Measurements from ENCODE around the gene RPS6KA6.

RPS6KA6 gene

DNA sequence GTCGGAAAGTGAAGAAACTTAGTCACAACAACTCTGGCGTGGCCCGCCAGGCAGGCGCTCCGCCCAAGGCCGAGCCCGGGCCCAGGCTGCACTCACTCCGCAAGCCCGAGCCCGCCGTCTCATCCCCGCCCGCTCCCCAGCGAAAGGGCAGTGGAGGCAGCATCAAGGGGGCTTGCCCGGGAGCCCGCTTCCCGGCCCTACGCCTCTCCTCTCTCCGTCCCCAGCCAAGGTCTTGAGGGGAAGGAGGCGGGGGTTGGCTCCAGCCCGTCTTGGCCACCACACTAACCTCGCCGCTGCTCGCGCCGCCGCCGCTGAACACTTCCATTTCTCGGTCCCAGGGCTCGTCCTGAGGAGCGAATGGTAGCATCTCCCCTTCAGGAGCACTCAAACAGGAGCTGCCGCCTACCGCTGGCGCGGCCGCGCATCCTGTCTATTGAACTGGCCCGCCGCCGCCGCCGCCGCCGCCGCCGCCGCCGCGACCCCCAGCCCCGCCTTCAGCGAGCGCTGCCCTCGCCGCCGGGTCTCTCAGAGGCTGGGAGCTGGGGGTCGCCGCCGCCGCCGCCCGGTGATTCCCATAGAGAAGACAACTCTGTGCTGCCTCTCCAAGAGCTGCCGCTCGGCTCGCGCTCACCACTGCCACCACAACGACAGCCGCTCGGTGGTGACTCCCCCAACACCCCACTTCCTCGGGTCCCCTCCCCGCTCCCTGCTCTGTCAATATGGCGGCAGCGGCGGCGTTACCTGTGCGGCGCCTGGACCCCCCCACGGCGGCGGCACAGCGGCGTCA lies at the start of gene RPS6KA6:
TSS of gene RPS6KA6 (minus strand) at position 667 of the 787 bp plus-strand sequence. CDS start at position 367, 300 bp downstream.
- DNase-seq: peak; percentile 42

DNA sequence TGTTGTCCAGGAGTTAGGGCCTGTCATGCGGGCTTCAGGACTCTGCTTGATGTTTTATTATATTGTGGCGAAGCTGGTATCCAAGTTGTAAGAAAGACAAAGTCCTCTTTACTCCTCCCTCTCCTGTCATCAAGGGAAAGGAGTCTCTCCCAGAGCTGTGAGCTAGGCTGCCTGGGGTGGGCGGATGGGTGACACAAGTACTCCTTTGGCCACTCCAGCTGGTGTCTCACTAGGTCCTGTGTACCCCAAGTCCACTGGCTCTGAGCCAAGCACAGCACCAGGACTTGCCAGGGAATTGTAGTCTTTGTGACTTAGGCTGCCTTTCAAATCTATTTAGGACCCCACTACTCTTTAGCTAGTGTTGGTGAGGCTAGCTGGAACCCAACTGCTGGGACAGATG lies 36.7 kb upstream of the RPS6KA6 start:
- no peak for DNase-seq

DNA sequence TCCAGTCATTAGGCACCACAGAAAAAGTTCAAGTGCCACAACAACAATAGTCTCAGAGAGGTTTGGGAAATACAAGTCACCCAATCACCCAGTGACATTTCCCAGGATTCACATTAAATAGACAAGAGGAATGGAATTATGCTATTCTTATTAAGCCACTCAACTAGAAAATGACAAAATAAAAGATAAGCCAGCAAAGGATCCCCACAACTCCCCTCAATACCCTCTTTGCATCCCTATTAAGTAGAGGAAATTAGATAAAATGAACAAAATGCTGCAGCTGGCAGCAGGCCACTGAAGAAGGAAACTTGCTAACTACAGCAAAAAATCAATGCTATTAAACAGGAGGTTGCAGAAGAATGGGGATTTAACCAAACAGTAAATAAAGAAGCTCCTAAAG lies 35.3 kb upstream of the RPS6KA6 start:
- no peak for DNase-seq

DNA sequence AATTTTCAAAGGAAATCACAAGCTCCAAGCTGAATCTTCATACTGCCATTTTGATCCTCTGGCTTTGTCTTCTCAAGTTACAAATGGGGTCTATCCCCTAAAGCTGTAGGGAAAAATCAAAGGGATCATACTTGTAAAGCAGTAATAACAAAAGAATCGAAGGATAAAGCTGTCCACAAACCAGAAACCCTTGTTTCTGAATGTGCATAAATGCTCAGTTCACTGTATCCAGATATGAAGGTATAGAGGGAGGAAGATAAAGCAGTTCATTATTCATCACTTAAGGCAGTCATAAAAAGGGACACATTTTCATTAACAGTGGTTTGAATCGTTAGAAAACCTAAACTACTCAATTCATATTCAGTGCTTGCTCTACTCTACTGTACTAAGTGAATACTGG lies 33.2 kb upstream of the RPS6KA6 start:
- no peak for DNase-seq

DNA sequence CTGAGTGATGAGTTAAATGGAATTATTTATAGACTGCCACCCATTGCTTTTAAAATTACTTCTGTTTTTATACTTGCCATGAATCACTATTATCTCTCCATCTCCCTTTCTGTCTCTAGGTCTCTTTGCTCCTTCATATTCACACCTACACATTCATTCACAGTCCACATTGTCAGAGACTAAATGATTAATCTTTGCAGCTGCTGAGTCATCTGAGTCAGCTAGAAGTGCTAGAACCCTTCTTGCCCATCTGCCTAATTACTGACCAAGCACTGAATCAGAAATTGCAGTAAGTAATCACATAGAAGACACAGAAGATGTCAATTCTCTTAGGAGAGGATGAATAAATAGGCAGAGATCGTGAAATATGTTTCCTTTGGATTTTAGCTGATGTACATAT lies 31.6 kb upstream of the RPS6KA6 start:
- peak; percentile 33 for DNase-seq

DNA sequence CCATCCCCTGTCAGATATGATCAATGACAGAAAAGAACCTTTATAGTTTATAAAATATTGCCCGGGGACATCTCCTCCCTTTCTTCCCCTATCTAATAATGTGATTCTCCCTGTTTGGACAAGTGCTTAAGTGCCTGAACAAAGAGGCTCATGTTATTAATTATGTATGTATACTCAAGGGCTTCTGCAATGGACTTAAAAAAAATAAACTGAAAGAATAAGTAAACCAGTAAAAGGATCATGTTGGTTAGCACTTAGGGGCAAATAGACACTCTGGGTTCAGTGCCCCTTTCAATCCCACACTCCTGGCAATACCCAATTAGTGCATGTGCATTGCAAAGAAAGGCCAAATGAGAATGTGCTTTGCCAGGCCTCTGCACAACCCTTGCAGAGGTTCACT lies 30.7 kb upstream of the RPS6KA6 start:
- no peak for DNase-seq

DNA sequence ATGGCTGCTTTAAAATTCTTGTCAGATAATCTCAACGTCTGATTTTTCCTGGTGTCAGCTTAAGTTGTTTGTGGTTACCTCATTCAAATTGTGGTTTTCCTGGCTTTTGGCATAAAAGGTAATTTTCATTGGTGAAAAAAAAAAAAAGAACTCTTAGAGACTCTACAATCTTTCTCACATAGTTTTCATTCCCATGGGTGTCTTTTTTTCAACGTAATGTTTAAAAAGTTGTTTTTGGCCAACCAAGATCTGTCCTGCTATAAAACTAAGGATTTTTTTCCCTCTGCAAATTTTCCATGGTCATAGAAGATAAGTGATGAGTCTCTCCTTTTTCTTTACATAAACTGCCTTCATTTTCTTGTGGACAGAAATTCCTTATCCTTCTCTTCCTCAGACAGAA lies 28.9 kb upstream of the RPS6KA6 start:
- DNase-seq: peak; percentile 51

DNA sequence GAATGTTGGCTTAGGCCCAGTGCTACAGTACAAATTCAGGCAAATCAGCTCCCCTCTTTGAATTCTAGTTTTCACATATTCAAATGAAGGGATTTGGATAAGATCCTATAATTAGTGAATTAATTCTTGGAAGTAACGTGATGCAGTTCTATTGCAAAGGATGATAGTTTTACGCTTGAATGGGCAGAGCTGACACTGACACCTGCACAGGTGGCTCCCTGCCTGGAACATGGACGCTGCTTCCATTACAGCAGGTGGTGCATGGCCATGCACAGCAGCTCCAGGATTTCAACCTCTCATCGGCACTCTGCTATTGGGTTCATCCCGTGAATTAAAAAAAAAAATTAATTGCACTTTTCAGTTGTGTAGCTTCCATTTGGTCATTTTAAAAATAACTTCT lies 28.4 kb upstream of the RPS6KA6 start:
- no peak for DNase-seq

DNA sequence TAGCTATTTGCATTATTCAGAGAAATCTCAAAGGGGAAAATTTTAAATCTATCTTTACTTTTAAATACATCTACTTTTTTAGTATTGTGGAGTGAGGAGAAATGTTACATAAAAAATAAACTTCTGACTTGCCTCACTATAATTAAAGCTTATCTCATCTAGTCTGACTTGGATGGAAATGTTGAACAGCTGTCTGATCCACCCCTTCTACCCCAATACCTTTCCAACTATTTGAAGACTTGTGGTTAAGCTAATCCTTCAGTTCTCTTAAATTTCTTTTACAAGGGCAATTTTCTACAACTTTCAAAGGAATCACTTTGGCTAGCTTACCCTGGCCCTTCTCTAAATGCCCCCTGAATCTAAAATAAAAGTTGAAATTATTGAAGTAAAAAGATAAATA lies 17.3 kb upstream of the RPS6KA6 start:
- no peak for DNase-seq

DNA sequence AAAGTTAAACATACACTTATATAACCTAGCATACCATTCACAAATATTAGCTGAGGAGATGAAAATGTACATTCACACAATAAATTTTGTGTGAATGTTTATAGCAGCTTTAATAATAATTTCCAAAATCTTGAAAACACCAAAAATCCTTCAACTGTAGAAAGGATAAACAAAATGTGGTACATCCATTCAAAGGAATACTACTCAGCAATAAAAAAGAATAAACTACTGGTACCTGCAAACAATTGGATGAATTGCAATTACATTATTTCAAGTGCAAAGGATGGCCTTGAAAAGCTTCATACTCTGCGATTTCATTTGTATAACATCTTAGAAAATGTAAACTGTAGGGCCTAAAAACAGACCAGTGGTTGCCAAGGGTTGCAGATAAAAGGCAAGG lies 11.7 kb upstream of the RPS6KA6 start:
- DNase-seq: no peak

DNA sequence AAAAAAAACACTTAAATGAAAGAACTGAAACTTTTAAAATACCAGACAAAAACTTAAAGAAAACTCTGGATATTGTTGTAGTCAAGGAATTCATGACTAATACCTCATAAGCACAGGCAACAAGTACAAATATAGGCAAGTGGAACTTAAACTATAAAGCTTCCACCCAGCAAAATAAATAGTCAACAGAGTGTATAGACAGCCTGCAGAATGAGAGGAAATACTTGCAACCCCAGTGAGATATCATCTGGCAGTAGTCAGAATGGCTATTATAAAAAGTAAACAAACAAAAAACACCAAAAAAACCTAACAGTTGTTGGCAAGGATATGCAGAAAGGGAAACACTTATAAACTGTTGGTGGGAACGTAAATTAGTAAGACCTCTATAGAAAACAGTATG lies 9.6 kb upstream of the RPS6KA6 start:
- no peak for DNase-seq

DNA sequence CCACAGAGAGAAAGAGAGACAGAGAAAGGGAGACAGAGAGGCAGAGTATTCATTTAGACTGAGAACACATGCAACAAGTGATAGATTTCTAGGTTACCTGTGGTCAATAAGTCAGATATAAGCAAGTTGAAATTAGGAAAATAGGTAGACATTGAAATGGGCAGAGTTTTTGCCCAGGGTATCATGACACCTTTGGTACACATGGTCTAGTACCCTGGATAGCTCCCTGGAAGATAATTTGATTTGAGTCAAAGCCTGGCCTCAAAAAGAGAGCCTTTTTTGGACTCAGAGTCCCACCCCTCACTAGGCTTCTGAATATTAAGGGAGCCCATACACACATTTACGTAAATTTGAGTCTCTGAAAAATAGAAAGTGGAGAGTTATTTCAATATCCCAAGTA lies 4.0 kb upstream of the RPS6KA6 start:
- no peak for DNase-seq

DNA sequence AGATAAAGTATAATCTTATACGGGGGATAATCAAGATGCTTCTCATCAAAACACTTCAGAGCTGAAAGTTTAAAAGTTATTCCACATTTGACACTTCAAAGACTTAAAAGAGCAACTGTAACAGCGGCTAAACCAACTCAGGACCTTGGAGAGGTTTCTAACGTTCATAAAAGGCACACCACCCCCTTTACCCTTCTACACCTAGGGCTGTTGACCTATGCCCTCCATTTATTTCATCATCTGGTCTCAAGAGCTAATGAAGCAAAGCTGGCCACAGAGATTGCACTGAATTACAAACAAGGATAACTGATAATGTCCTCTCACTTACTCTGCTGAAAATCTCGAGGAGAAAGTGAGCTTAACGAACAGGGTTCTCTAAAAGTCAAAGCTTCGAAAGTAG lies 1.1 kb upstream of the RPS6KA6 start:
- no peak for DNase-seq

DNA sequence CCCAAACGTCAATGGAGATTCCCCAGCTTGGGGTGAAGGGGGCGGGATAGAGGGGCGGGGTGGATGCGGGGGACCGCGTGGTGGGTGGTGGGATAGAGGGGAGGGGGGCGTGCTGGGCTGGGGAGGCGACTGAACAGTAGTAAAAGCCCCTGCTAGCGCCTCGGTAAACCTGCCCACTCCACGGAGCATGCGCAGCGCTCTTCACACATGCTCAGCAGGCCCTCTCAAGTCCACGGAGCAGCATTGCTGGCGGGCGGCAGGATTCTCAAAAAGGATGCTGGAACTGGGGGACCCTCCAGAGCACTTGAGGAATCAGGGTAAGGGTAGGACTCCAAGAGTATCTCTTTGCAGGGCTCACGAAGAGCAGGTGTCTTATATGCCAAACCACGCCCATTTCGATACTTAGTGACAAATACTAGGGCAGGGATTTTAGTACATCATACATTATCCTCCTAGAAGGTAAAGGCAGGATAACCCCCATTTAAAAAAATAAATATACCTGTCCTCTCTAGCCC lies 378 bp upstream of the RPS6KA6 start:
- peak; percentile 58 for DNase-seq

DNA sequence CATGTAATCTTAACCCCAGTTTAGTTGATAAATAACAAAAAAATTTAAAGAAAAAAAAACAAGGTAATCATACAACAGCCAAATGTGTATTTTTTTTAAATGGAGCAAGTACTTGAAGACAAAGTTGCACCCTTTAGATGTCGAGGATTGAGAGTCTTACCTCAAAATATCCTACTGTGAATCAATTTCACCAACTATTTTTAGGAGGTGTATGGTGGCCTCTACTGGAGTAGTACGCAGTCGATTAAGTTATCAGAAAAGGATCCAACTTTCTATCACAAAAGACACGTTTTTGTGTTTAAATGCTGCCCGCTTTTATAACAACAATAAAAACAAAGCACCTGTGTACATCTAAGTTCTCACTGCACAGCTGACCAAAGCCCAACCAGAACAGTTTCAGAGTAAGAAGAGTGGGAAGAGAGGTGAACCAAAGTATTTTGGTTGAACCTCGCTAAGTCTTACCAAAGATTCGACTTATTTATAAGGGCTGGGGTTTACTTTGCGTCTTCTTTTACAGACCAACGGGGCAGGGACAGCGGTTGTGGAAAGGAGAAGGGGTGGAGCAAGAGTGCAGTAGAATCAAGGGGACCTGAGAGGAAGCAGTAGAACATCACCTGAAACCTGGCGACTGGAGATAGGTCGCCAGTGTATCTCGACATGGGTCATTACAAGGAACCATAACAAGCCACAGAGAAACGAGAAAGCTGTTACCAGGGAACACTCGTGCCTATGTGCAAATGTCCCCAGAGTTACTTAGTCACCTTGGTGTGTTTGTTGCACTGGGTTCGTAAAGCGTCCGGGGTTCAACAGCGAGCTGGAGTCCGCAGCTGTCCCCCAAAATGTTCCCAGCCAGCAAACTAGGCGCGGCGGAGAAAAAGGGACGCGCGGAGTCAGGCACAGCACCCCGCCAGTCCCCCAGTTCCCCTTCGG lies 1.1 kb downstream of the RPS6KA6 start:
- no peak for DNase-seq

DNA sequence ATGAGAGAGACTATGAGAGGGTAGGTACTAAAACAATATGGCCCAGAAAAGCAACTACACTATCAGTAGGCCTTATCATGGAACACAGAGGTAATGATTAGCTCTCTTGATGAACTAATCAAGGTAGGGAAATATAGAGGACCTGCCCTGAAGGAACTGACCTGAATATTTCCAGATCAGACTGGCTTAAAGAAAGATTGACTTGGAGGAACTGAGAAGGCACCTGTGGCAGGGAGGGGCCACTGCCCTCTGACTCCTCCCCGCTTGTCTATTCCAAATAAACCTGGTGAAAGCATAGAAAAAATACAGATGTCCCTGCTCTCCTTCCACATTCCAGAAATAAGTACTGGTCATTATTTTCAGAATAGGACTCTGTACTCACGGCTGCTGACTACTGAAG lies 5.5 kb downstream of the RPS6KA6 start:
- no peak for DNase-seq

DNA sequence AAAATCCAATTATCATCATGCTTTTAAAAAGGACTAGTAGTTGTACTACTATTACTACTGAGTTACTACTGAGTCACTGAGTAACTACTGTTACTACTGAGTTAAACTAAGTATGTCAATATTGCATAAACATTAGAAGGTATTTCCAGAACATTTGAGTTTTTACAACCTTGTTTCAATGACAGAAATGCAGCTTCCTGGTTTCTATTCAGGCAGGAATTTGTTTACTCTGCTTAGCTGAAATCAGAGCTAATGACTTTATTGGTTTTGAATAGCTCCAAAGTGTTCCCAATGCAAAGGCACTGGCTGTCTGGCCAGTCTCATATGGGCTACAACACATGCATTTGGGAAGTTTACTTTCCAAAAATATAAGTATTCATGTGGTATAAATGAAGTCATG lies 12.0 kb downstream of the RPS6KA6 start:
- no peak for DNase-seq

DNA sequence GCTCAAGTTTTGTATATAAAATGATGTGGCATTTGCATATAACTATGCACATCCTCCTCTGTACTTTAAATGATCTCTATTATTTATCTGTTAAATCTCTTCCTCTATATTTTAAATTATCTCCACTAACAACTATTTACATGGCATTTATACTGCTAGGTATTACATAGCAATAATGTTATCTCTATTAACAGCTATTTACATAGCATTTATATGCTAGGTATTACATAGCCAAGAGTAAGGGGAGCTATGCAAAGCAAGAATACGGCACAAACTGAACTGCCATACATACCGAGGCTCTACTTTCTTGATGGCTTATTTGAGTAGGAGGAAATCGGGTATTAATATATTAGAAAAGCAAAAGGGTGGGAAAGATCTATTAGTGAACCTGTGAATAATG lies 12.7 kb downstream of the RPS6KA6 start:
- DNase-seq: no peak

DNA sequence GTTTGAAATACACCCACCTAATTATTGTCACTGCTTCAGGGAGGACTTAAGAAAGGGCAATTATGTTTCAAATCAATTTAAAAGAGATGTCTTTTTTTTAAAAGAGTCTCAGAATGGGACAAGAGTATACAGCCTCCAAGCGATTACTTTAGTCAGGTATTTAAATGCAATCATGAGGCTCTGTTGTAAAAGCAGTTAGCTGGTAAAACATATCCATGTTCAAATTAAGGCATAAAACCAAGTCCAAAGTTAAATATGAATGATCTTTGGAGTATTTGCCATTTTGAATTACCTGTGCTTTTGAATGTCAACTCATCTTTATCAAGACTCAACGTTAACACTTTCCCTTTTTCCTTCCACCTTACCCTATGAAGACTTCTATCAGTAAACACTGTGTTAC lies 13.7 kb downstream of the RPS6KA6 start:
- no peak for DNase-seq

DNA sequence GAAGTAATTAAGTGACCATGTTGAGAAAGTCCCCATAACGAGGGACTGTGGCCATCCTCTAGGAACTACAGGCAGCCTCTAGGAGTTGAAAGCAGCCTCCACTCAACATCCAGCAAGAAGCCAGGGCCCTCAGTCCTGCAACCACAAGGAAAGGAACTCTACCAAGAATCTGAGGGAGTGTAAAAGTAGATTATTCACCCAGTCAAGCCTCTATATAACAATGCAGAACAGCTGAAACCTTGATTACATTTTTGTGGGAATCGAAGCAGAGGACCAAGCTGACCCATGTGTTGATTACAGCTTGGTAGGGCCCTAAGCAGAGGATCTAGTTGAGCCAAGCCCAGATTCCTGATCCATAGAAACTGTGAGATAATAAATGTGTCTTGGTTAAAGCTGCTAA lies 17.1 kb downstream of the RPS6KA6 start:
- no peak for DNase-seq

DNA sequence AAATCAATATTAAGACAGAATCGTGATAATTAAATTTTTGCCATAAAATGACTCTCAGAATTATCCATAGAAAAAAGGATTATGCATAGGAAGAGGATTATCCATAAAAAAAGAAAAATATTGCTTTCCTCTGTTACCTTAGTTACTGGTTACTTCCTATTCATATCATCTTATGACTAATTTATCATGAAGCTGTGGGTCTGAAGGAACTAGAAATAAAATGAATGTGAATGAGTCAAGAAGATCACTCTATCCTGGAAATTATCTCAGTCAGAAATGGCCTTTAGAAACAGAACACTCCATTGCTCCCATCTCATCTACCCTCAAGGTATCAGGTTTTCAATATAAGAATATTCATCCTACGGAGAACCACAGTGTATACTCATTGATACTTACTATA lies 19.4 kb downstream of the RPS6KA6 start:
- peak; percentile 50 for DNase-seq

DNA sequence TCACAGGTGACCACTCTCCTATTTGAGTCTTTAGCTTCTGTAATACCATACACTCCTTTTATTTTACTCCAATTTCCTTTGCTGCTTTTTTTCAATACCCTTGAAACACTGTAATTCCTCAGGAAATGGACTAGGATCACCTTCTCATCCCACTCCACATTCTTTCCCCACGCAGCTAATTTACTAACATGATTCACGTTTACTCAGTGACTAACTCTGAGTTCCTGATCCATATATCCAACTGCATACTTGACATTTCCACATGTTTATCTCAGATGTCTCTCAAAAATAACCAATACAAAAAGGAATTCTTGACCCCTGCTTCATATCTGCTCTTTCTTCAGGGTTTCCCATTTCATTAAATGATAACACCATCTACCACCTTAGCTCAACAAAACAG lies 19.9 kb downstream of the RPS6KA6 start:
- DNase-seq: peak; percentile 67

DNA sequence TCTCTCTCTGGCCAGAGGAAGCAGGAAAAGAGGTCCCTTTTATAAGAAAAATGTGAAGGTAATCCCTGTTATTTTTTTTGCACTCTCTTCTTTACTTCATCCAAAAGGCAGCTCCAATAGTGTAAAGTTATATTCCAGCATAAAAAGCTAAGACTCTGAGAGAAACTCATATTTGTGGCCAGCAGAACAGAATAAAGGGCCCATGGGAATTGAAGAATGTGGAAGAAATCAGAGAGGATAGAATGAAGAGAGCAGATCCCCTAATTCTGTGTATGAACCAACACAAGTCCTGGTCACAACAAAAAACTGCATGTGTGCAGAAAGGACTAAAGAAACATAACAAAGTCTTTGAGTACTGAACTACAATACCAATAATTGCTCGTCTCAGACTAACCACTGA lies 22.3 kb downstream of the RPS6KA6 start:
- DNase-seq: peak; percentile 54

DNA sequence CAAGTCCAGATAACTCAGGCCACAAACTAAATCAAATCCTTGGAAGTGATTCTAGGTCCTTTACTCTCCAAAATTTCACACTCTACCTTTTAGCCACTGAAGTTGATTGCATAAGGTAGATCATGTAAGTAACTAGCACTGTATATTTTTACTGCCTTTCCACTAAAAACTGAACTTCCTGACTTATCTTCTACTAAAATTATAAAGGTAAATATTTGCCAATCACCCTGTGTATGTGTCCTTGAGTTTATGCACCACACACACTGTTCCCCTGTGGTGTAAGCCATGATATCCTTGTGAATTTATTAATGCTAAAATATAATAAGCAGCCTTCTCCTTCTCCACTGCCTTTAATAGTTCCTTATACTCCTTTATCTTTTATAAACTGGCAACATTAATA lies 25.6 kb downstream of the RPS6KA6 start:
- no peak for DNase-seq
